GM12878 (cell line): ENCODE data around the gene CAMTA1. TPM values are rescaled to one million over a fixed set of nuclear protein-coding genes. Genes with fewer than 3 reads are reported as not detected.

Source experiments
- ATAC-seq: fragments of 200-7000 bp; cut with Tn5 transposase; 3 replicates; pipeline ENCODE4 v1.9.1; 2020; ENCODE audit warnings: mild to moderate bottlenecking, moderate library complexity
- BruUV-seq: library from RNA; stranded (reverse); fragments of 400-500 nt; replicated peaks from 2 replicates; lab custom pipeline; 2021; lab: Mats Ljungman, UMichigan
- CTCF ChIA-PET: fragments of 300-600 bp; sonication (Branson Sonifier 250); formaldehyde crosslinking; extraction: SDS; loops from one replicate; lab custom pipeline; 2021; ENCODE audit warnings: inconsistent platforms; lab: Yijun Ruan, JAX
- POLR2A ChIA-PET: fragments of 350-600 bp; formaldehyde crosslinking; extraction: SDS; loops from one replicate; lab custom pipeline; 2021; ENCODE audit warnings: inconsistent platforms; lab: Charles Lee
- RAD21 ChIA-PET: fragments of 300-600 bp; sonication (Branson Sonifier 250); formaldehyde crosslinking; loops from one replicate; lab custom pipeline; 2023; ENCODE audit warnings: antibody characterized with exemption; ENCODE audit not compliant: unreplicated experiment; lab: Charles Lee
- SMC1A ChIA-PET: fragments of 300-600 bp; sonication (Branson Sonifier 250); formaldehyde crosslinking; loops from one replicate; lab custom pipeline; 2023; ENCODE audit not compliant: unreplicated experiment, uncharacterized antibody; lab: Charles Lee
- DNase-seq: peaks from one replicate; pipeline ENCODE4 v3.0.0-alpha.2; 2011; ENCODE audit warnings: low read depth, low spot score
- FAIRE-seq: peaks from 3 replicates; lab custom pipeline; 2011; peaks lifted over from hg19 to GRCh38; lab: Jason Lieb, UNC
- H2AFZ ChIP-seq: 2 replicates; pipeline ENCODE4 v1.6.0; 2011; ENCODE audit warnings: low read depth, low read length, control low read depth; ENCODE audit not compliant: control insufficient read depth
- H3K27ac ChIP-seq: 2 replicates; pipeline ENCODE4 v1.5.1; 2011; ENCODE audit warnings: control low read depth; ENCODE audit not compliant: control insufficient read depth, insufficient read depth
- H3K27me3 ChIP-seq, 2 experiments: replicated peaks in 1 of 2; 2 replicates each; pipeline versions ENCODE4 v1.6.0 to v1.6.1; 2011; ENCODE audit warnings: low read length in 1 of 2; ENCODE audit not compliant: control insufficient read depth in 2 of 2, insufficient read depth in 2 of 2
- H3K36me3 ChIP-seq, 2 experiments: 2 replicates each; pipeline ENCODE4 v1.5.1; 2011; ENCODE audit warnings: low read length in 1 of 2; ENCODE audit not compliant: control insufficient read depth in 2 of 2, insufficient read depth in 2 of 2
- H3K4me1 ChIP-seq: 2 replicates; pipeline ENCODE4 v1.6.1; 2011; ENCODE audit warnings: mild to moderate bottlenecking, low read length, moderate library complexity, mixed read lengths; ENCODE audit not compliant: control insufficient read depth, insufficient read depth
- H3K4me2 ChIP-seq: 2 replicates; pipeline ENCODE4 v1.6.0; 2011; ENCODE audit warnings: control low read depth; ENCODE audit not compliant: control insufficient read depth, insufficient read depth
- H3K4me3 ChIP-seq: fragments of 200-600 bp; sonication (generic); 2 replicates; pipeline ENCODE4 v1.5.1; 2016
- H3K79me2 ChIP-seq: 2 replicates; pipeline ENCODE4 v1.6.0; 2011; ENCODE audit warnings: low read length; ENCODE audit not compliant: control insufficient read depth, insufficient read depth
- H3K9ac ChIP-seq: 2 replicates; pipeline ENCODE4 v1.8.0; 2011; ENCODE audit warnings: low read length, control low read depth, mixed read lengths; ENCODE audit not compliant: control insufficient read depth, insufficient read depth
- H3K9me3 ChIP-seq: replicated peaks from 3 replicates; pipeline ENCODE4 v1.5.1; 2011; ENCODE audit warnings: mild to moderate bottlenecking, low read length; ENCODE audit not compliant: control insufficient read depth, insufficient read depth
- H4K20me1 ChIP-seq: 2 replicates; pipeline ENCODE4 v1.6.0; 2011; ENCODE audit not compliant: control insufficient read depth, insufficient read depth
- PRDM15 ChIP-seq: fragments of 450-650 bp; formaldehyde crosslinking; IDR thresholded peaks from 2 replicates; pipeline ENCODE4 v1.4.0; 2020; ENCODE audit warnings: mild to moderate bottlenecking, moderate library complexity
- SREBF1 ChIP-seq: IDR thresholded peaks from 2 replicates; pipeline ENCODE4 v1.6.1; 2012; ENCODE audit warnings: mild to moderate bottlenecking, low read length
- SREBF2 ChIP-seq: IDR thresholded peaks from 2 replicates; pipeline ENCODE4 v1.6.1; 2012; ENCODE audit warnings: mild to moderate bottlenecking, low read length
- WGBS: methylation state at CpG from one replicate; pipeline ENCODE4 v1.1.6; 2016; ENCODE audit warnings: low lambda C conversion rate; ENCODE audit not compliant: insufficient replicate concordance, insufficient coverage; ENCODE audit errors: missing lambda C conversion rate; 5-methylcytosine and 5-hydroxymethylcytosine counted together
- in situ Hi-C: fragments of 300-500 bp; cut with MboI; formaldehyde crosslinking; loops from 9 replicates; pipeline ENCODE4 v1.14.3; 2018; ENCODE audit warnings: mixed read lengths
- intact Hi-C: fragments of 100-400 bp; cut with micrococcal nuclease; formaldehyde crosslinking; loops from one replicate; pipeline ENCODE4 v1.14.2; 2022; ENCODE audit not compliant: unreplicated experiment
- polyA plus RNA-seq, 11 experiments: library from polyadenylated mRNA; depleted of rRNA in 4 of 11; unstranded in 6 of 11; stranded (reverse) in 5 of 11; fragments of >200 nt; fragmentation: Nextera tagmentation in 4 of 11; fragmentation: Illumina TruSeq in 1 of 11; extraction: Ambion mirVana in 4 of 11; extraction: Trizol in 1 of 11; gene quantifications; 1 replicate in 1 of 11; 2 replicates in 10 of 11; pipeline versions ENCODE4 v1.2.1 to v1.2.3, GENCODE V29; 2011 to 2016; ENCODE audit warnings: inconsistent platforms in 2 of 11, missing spikeins in 2 of 11, low read depth in 1 of 11
- total RNA-seq, 4 experiments: library from RNA; depleted of rRNA in 3 of 4; stranded (reverse); fragments of >200 nt in 3 of 4; fragmentation: Illumina TruSeq in 1 of 4; extraction: Trizol in 1 of 4; gene quantifications; 2 replicates each; pipeline versions ENCODE4 v1.2.1 to v1.2.3, GENCODE V29; 2013 to 2021
- TF ChIP-seq, protein P1 (sequence below): fragments of 450-650 bp; IDR thresholded peaks from 2 replicates; pipeline ENCODE4 v1.6.1; 2017; ENCODE audit warnings: borderline replicate concordance

CAMTA1 gene
- total and polyA plus RNA-seq, 10 of the 15 experiments (the other 5 are each of a cell fraction or from before 2014, with no cell fraction given): 37.7 to 148 (median 76.4) TPM

DNA sequence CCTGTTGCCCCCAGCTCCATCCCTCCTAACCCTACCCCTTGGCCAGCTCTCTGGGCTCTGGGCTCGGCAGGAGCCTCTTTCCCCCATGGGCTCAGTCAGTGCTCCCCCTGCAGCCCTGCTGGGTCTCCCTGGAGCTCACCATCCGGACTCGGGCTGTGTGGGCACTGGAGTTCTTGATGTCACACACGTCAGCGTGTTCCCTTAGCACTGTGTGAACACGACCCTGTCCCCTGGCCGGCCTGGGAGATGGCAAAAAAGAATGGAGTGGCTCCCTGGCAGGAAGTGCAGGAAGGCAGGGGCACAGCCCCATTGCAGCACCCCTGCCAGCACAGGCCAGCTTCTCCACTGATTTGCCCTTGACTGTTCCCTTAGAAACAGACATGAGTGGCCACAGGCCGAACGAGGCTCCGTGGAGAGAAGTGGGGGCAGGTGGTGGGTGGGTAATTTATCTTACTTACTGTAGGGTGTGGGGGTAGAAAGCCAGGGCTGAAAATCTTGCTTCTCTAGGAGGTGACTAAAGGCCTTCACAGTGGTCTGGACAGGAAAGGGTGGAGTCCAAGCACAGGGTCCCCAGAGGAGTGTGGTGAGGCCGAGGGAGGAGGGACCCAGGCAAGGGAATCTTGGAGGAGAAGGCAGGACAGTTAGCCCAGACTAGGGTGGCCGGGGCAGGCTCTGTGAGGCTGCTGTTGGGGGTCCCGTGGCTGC, 604.1 kb downstream of the CAMTA1 start (continued):
- TF ChIP-seq PRDM15 (CRISPR knock-in tag) (no peak), SREBF2 (no peak)
- TF ChIP-seq, protein P1, sequence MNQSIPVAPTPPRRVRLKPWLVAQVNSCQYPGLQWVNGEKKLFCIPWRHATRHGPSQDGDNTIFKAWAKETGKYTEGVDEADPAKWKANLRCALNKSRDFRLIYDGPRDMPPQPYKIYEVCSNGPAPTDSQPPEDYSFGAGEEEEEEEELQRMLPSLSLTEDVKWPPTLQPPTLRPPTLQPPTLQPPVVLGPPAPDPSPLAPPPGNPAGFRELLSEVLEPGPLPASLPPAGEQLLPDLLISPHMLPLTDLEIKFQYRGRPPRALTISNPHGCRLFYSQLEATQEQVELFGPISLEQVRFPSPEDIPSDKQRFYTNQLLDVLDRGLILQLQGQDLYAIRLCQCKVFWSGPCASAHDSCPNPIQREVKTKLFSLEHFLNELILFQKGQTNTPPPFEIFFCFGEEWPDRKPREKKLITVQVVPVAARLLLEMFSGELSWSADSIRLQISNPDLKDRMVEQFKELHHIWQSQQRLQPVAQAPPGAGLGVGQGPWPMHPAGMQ: no peak

- in situ Hi-C loops (no loop called here), intact Hi-C loops (no loop called here)
- SMC1A ChIA-PET: no interaction called here
- H3K4me1 ChIP-seq: no peaks in the 10 kb centered on the region
- no TSS peak for BruUV-seq
- DNase-seq (no peak), FAIRE-seq (no peak), ATAC-seq (no peak)
- H3K27me3 ChIP-seq: no peaks in the 10 kb centered on the region; a peak in 1 of 4 replicates
- no peaks in the 10 kb centered on the region for H4K20me1 ChIP-seq
- no peak overlapping the region for H3K27ac ChIP-seq
- CTCF ChIA-PET: no interaction called here
- WGBS: 54% methylated on average over 15 of the region's 15 CpGs
- H3K4me2 ChIP-seq: no peak overlapping the region
- H3K36me3 ChIP-seq: no peaks in the 10 kb centered on the region
- TF ChIP-seq SREBF1: no peak
- no peaks in the 10 kb centered on the region for H3K79me2 ChIP-seq
- H2AFZ ChIP-seq: no peak overlapping the region
- H3K9ac ChIP-seq: no peak overlapping the region
- RAD21 ChIA-PET: no interaction called here
- H3K9me3 ChIP-seq: no peaks in the 10 kb centered on the region
- POLR2A ChIA-PET: no interaction called here
- H3K4me3 ChIP-seq: no peak overlapping the region
Observed at GRCh38 chr1:7389906-7390603, 604.8 kb downstream of the CAMTA1 start.
